ENCODE measurements around the gene SAMD4A. TPM values are rescaled to one million over a fixed set of nuclear protein-coding genes. Genes with fewer than 3 reads are reported as not detected.
A peak's percentile ranks its signal among the peaks of the same experiment; 100 is the strongest.

SAMD4A gene
- total and polyA plus RNA-seq, 2 donors (not counting 1 experiment from before 2014, with no cell fraction given), result 9.3 to 39.8 TPM

DNA sequence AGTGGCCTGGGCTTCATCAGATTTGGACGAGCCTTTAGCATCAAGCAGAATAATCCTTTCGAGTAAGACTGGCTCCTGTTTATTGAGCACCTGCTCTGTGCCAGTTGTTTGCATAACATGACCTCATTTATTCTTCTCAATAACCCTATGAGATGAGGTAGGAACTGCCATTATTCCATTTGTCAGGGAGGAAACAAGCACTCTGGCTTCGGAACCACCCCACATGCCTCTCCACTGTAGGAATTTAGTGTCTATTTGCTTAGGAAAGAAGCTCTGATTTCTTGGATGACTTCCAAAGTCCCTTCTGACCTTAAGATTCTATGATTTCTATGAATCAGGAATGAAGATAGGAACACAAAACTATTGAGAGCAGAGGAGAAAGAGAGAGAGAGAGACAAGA lies 11.0 kb downstream of the SAMD4A start:
- DNase-seq (ENCODE audit: low read depth in 2 of 2), result peak; percentile 50 to 52
- H3K4me1 ChIP-seq (ENCODE audit: control insufficient read depth, extremely low read depth, insufficient read depth, low read length), result peaks cover 27% of the 10 kb centered on the region
- no peaks in the 10 kb centered on the region for H3K27me3 ChIP-seq (ENCODE audit: control insufficient read depth, insufficient read depth, low read length)
- no peak overlapping the region for H3K4me2 ChIP-seq (ENCODE audit: extremely low read depth, insufficient read depth, low read length)
- H3K27ac ChIP-seq (ENCODE audit: insufficient read depth, low read length), result peak overlapping the region; percentile 29
- no peaks in the 10 kb centered on the region for H4K20me1 ChIP-seq (ENCODE audit: control insufficient read depth, extremely low read depth, insufficient read depth, low read length)
- H3K9me3 ChIP-seq (ENCODE audit: control insufficient read depth, insufficient read depth, low read depth, low read length), result no peaks in the 10 kb centered on the region
- H3K9ac ChIP-seq (ENCODE audit: insufficient read depth, low read length), result no peak overlapping the region
- H3K36me3 ChIP-seq (ENCODE audit: control insufficient read depth, insufficient read depth, low read length), result peaks cover 9% of the 10 kb centered on the region
- H3K79me2 ChIP-seq (ENCODE audit: control insufficient read depth, insufficient read depth, low read length), result peaks cover 96% of the 10 kb centered on the region
- no peak overlapping the region for H3K4me3 ChIP-seq (replicated peaks in 1 of 4; ENCODE audit: control extremely low read depth in 1 of 4, insufficient read depth in 1 of 4, low read depth in 3 of 4, low read length in 4 of 4)
- H2AFZ ChIP-seq (ENCODE audit: low read length), result no peak overlapping the region
- TF ChIP-seq, protein P1, sequence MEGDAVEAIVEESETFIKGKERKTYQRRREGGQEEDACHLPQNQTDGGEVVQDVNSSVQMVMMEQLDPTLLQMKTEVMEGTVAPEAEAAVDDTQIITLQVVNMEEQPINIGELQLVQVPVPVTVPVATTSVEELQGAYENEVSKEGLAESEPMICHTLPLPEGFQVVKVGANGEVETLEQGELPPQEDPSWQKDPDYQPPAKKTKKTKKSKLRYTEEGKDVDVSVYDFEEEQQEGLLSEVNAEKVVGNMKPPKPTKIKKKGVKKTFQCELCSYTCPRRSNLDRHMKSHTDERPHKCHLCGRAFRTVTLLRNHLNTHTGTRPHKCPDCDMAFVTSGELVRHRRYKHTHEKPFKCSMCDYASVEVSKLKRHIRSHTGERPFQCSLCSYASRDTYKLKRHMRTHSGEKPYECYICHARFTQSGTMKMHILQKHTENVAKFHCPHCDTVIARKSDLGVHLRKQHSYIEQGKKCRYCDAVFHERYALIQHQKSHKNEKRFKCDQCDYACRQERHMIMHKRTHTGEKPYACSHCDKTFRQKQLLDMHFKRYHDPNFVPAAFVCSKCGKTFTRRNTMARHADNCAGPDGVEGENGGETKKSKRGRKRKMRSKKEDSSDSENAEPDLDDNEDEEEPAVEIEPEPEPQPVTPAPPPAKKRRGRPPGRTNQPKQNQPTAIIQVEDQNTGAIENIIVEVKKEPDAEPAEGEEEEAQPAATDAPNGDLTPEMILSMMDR (conservative IDR thresholded peaks at IDR 0.05 in 1 of 2, IDR thresholded peaks at IDR 0.05 in 1 of 2; ENCODE audit: low read depth in 1 of 2, low read length in 2 of 2), result no peak
- TF ChIP-seq EZH2 (IDR thresholded peaks at IDR 0.05; ENCODE audit: low read length, missing control alignments), result no peak

DNA sequence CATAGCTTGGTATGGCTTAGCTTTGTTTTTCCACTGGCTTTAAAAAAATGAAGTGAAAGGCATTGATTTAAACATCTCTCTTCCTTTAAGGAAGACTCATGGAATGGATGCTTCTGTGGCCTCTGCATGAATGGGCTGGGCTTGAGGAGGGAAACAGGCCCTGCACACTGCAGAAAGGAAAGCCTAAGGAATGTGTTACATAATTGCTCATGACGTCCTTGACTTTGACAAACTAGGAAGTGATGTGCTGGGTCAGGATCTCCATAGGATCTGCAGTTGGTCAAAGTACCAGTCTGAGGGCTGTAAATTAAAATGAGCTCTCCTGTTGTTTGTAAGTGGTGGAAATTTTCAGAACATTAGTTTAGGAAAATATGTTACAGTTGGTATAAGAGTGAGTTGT lies 12.7 kb downstream of the SAMD4A start:
- Histone ChIP-seq H3K36me3 (ENCODE audit: control insufficient read depth, insufficient read depth, low read length) (peaks cover 7% of the 10 kb centered on the region), H3K4me2 (ENCODE audit: extremely low read depth, insufficient read depth, low read length) (no peak overlapping the region), H3K79me2 (ENCODE audit: control insufficient read depth, insufficient read depth, low read length) (peaks cover 95% of the 10 kb centered on the region), H3K27me3 (ENCODE audit: control insufficient read depth, insufficient read depth, low read length) (no peaks in the 10 kb centered on the region), H2AFZ (ENCODE audit: low read length) (no peak overlapping the region), H3K9me3 (ENCODE audit: control insufficient read depth, insufficient read depth, low read depth, low read length) (no peaks in the 10 kb centered on the region), H4K20me1 (ENCODE audit: control insufficient read depth, extremely low read depth, insufficient read depth, low read length) (no peaks in the 10 kb centered on the region), H3K27ac (ENCODE audit: insufficient read depth, low read length) (peak overlapping the region; percentile 26), H3K9ac (ENCODE audit: insufficient read depth, low read length) (no peak overlapping the region), H3K4me3 (replicated peaks in 1 of 4; ENCODE audit: control extremely low read depth in 1 of 4, insufficient read depth in 1 of 4, low read depth in 3 of 4, low read length in 4 of 4) (no peak overlapping the region), H3K4me1 (ENCODE audit: control insufficient read depth, extremely low read depth, insufficient read depth, low read length) (peaks cover 26% of the 10 kb centered on the region)
- peak in 1 of 2 donors; percentile 75 for DNase-seq (ENCODE audit: low read depth in 2 of 2)
- TF ChIP-seq, protein P1 (conservative IDR thresholded peaks at IDR 0.05 in 1 of 2, IDR thresholded peaks at IDR 0.05 in 1 of 2; ENCODE audit: low read depth in 1 of 2, low read length in 2 of 2), result no peak
- TF ChIP-seq EZH2 (IDR thresholded peaks at IDR 0.05; ENCODE audit: low read length, missing control alignments), result no peak

DNA sequence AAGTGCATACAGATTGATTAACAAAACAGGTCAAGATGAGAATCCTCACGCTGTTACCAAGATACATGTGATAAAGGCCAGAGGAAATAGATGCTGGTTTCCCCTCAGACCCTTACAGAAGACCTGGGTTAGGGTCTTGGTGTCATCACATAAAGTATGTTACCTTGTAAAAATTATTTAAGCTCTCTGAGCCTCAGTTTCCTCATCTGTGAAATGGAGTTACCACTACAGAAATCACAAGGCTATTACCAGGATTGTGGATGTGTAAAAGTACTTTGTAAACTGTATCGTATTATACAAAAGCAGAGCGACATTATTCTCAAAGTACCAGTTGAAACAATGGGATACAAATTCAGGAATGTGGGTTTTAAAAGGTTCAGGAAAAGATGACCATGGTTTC lies 14.0 kb downstream of the SAMD4A start:
- Histone ChIP-seq H3K9ac (ENCODE audit: insufficient read depth, low read length) (no peak overlapping the region), H2AFZ (ENCODE audit: low read length) (no peak overlapping the region), H3K4me1 (ENCODE audit: control insufficient read depth, extremely low read depth, insufficient read depth, low read length) (peaks cover 23% of the 10 kb centered on the region), H4K20me1 (ENCODE audit: control insufficient read depth, extremely low read depth, insufficient read depth, low read length) (no peaks in the 10 kb centered on the region), H3K79me2 (ENCODE audit: control insufficient read depth, insufficient read depth, low read length) (peaks cover 94% of the 10 kb centered on the region), H3K4me3 (replicated peaks in 1 of 4; ENCODE audit: control extremely low read depth in 1 of 4, insufficient read depth in 1 of 4, low read depth in 3 of 4, low read length in 4 of 4) (no peak overlapping the region), H3K36me3 (ENCODE audit: control insufficient read depth, insufficient read depth, low read length) (peaks cover 7% of the 10 kb centered on the region), H3K27ac (ENCODE audit: insufficient read depth, low read length) (no peak overlapping the region), H3K9me3 (ENCODE audit: control insufficient read depth, insufficient read depth, low read depth, low read length) (no peaks in the 10 kb centered on the region), H3K27me3 (ENCODE audit: control insufficient read depth, insufficient read depth, low read length) (no peaks in the 10 kb centered on the region), H3K4me2 (ENCODE audit: extremely low read depth, insufficient read depth, low read length) (no peak overlapping the region)
- no peak for DNase-seq (ENCODE audit: low read depth in 2 of 2)
- no peak for TF ChIP-seq EZH2 (IDR thresholded peaks at IDR 0.05; ENCODE audit: low read length, missing control alignments)
- TF ChIP-seq, protein P1 (conservative IDR thresholded peaks at IDR 0.05 in 1 of 2, IDR thresholded peaks at IDR 0.05 in 1 of 2; ENCODE audit: low read depth in 1 of 2, low read length in 2 of 2), result no peak

All from fibroblast of lung (primary cell).